ENCODE measurements around the gene KLHL18. TPM values are rescaled to one million over a fixed set of nuclear protein-coding genes. Genes with fewer than 3 reads are reported as not detected.
"Not testable (repeated sequence)": the region's sequence is repeated elsewhere in the genome, so short reads cannot be mapped to it uniquely, and the experiment has no call there.

KLHL18 gene
- total RNA-seq, 1 donor from 2014 or later = 1.8 TPM

GRCh38 chr3:47296562-47297302 is 14.0 kb downstream of the KLHL18 start:
- intact Hi-C loops (cut with DNase I) = no loop called here
- no peak overlapping the region for H3K27ac ChIP-seq
- TF ChIP-seq CTCF (IDR thresholded peaks at IDR 0.05) = no peak

GRCh38 chr3:47298439-47298838 is 15.7 kb downstream of the KLHL18 start:
- Histone ChIP-seq H3K27ac (no peak overlapping the region), H3K27me3 (no peaks in the 10 kb centered on the region), H3K36me3 (peaks cover 5 to 14% of the 10 kb centered on the region in 2 donors), H3K4me1 (peaks cover 0 to 3% of the 10 kb centered on the region in 2 donors), H3K9me3 (no peaks in the 10 kb centered on the region), H3K4me3 (no peak overlapping the region)
- TF ChIP-seq CTCF (IDR thresholded peaks at IDR 0.05) = no peak
- intact Hi-C loops (cut with DNase I) = no loop called here
- no peak for DNase-seq (ENCODE audit: low spot score in 2 of 2)

More at GRCh38 chr3:47296562-47297302, 14.0 kb downstream of the KLHL18 start:
- H3K4me3 ChIP-seq = no peak overlapping the region
- no peaks in the 10 kb centered on the region for H3K27me3 ChIP-seq
- peaks cover 0 to 2% of the 10 kb centered on the region in 2 donors for H3K36me3 ChIP-seq
- no peak for DNase-seq (ENCODE audit: low spot score in 2 of 2)
- H3K4me1 ChIP-seq = peaks cover 0 to 3% of the 10 kb centered on the region in 2 donors
- no peaks in the 10 kb centered on the region for H3K9me3 ChIP-seq

- no peak for DNase-seq (ENCODE audit: low spot score in 2 of 2)
- no peak for TF ChIP-seq CTCF (IDR thresholded peaks at IDR 0.05)
- Histone ChIP-seq H3K36me3 (peaks cover 5 to 14% of the 10 kb centered on the region in 2 donors), H3K27ac (no peak overlapping the region), H3K4me1 (peaks cover 0 to 3% of the 10 kb centered on the region in 2 donors), H3K4me3 (no peak overlapping the region), H3K27me3 (no peaks in the 10 kb centered on the region), H3K9me3 (no peaks in the 10 kb centered on the region)
- intact Hi-C loops (cut with DNase I) = no loop called here
Observed at GRCh38 chr3:47299381-47300318, 16.9 kb downstream of the KLHL18 start.

GRCh38 chr3:47301456-47301855 is 18.7 kb downstream of the KLHL18 start:
- no peak for DNase-seq (ENCODE audit: low spot score in 2 of 2)
- Histone ChIP-seq H3K27ac (no peak overlapping the region), H3K27me3 (no peaks in the 10 kb centered on the region), H3K4me1 (peaks cover 0 to 2% of the 10 kb centered on the region in 2 donors), H3K9me3 (no peaks in the 10 kb centered on the region), H3K36me3 (peaks cover 5 to 14% of the 10 kb centered on the region in 2 donors), H3K4me3 (no peak overlapping the region)
- no peak for TF ChIP-seq CTCF (IDR thresholded peaks at IDR 0.05)
- intact Hi-C loops (cut with DNase I) = no loop called here

DNA sequence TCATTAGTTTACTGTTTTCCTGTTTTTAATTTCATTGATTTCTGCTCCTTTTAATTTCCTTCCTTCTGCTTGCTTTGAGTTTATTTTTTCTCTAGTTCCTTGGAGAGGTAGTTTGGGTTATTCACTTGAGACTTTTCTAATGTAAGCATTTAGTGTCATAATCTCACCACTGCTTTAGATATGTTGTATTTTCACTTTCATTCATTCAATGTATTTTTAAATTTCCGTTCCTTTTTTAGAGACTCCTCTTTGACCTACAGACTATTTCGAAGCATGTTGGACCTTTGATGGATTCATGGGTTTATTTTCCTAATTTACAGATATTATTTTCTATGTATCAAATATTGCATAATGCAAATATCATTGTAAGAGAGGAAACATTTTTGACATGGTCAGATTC is 23.3 kb downstream of the KLHL18 start:
- H3K4me3 ChIP-seq = no peak overlapping the region
- H3K36me3 ChIP-seq = peaks cover 8 to 14% of the 10 kb centered on the region in 2 donors
- intact Hi-C loops (cut with DNase I) = no loop called here
- no peak overlapping the region for H3K27ac ChIP-seq
- no peaks in the 10 kb centered on the region for H3K27me3 ChIP-seq
- no peak for TF ChIP-seq CTCF (IDR thresholded peaks at IDR 0.05)
- H3K4me1 ChIP-seq = no peaks in the 10 kb centered on the region
- no peak for DNase-seq (ENCODE audit: low spot score in 2 of 2)
- H3K9me3 ChIP-seq = no peaks in the 10 kb centered on the region

GRCh38 chr3:47309231-47309630 is 26.5 kb downstream of the KLHL18 start:
- H3K27ac ChIP-seq; H3K4me3 ChIP-seq; H3K27me3 ChIP-seq; intact Hi-C loops (cut with DNase I); H3K4me1 ChIP-seq; H3K36me3 ChIP-seq; H3K9me3 ChIP-seq; DNase-seq (ENCODE audit: low spot score in 2 of 2): not testable (repeated sequence)
